Mesendoderm (in vitro differentiated cells): ENCODE results near the gene CSGALNACT2.
"Not testable (repeated sequence)": the region's sequence is repeated elsewhere in the genome, so short reads cannot be mapped to it uniquely, and the experiment has no call there.

Source experiments
- DNase-seq: peaks from one replicate; pipeline ENCODE4 v3.0.0; 2013
- H2AK5ac ChIP-seq: 2 replicates; pipeline ENCODE4 v1.6.1; 2013; ENCODE audit warnings: low read length, inconsistent platforms
- H2BK120ac ChIP-seq: 2 replicates; pipeline ENCODE4 v1.6.1; 2013; ENCODE audit warnings: low read depth, mild to moderate bottlenecking, low read length, moderate library complexity, mixed read lengths
- H2BK15ac ChIP-seq: replicated peaks from 2 replicates; pipeline ENCODE4 v1.6.1; 2013; ENCODE audit warnings: low read depth, mild to moderate bottlenecking, moderate library complexity
- H2BK5ac ChIP-seq: 2 replicates; pipeline ENCODE4 v1.6.1; 2013; ENCODE audit warnings: low read length, inconsistent platforms
- H3K18ac ChIP-seq: 2 replicates; pipeline ENCODE4 v1.6.1; 2013; ENCODE audit warnings: mild to moderate bottlenecking, low read length, mixed read lengths
- H3K23ac ChIP-seq: one replicate; pipeline ENCODE4 v1.6.1; 2013; ENCODE audit warnings: low read length
- H3K27ac ChIP-seq: 2 replicates; pipeline ENCODE4 v1.5.1; 2013; ENCODE audit warnings: low read depth, mild to moderate bottlenecking, inconsistent platforms, low read length, moderate library complexity
- H3K27me3 ChIP-seq: 2 replicates; pipeline ENCODE4 v1.6.1; 2013; ENCODE audit warnings: low read length, control low read depth, mild to moderate bottlenecking, inconsistent platforms; ENCODE audit not compliant: insufficient read depth, poor library complexity
- H3K36me3 ChIP-seq: 2 replicates; pipeline ENCODE4 v1.6.1; 2013; ENCODE audit warnings: low read length, inconsistent platforms; ENCODE audit not compliant: control insufficient read depth, insufficient read depth
- H3K4ac ChIP-seq: one replicate; pipeline ENCODE4 v1.6.1; 2013; ENCODE audit warnings: low read depth, mild to moderate bottlenecking, low read length, moderate library complexity
- H3K4me1 ChIP-seq: 2 replicates; pipeline ENCODE4 v1.6.1; 2013; ENCODE audit warnings: low read depth, low read length, inconsistent platforms; ENCODE audit not compliant: control insufficient read depth
- H3K4me2 ChIP-seq: 2 replicates; pipeline ENCODE4 v1.6.1; 2013; ENCODE audit warnings: low read length
- H3K4me3 ChIP-seq: 2 replicates; pipeline ENCODE4 v1.5.1; 2013; ENCODE audit warnings: mild to moderate bottlenecking, low read length
- H3K56ac ChIP-seq: one replicate; pipeline ENCODE4 v1.6.1; 2013; ENCODE audit warnings: low read length
- H3K79me1 ChIP-seq: 2 replicates; pipeline ENCODE4 v1.6.1; 2013; ENCODE audit warnings: low read length, inconsistent platforms
- H3K79me2 ChIP-seq: 2 replicates; pipeline ENCODE4 v1.6.1; 2013; ENCODE audit warnings: mild to moderate bottlenecking, low read length; ENCODE audit not compliant: control insufficient read depth, insufficient read depth
- H3K9ac ChIP-seq: 2 replicates; pipeline ENCODE4 v1.6.1; 2013; ENCODE audit warnings: low read length, inconsistent platforms
- H4K5ac ChIP-seq: one replicate; pipeline ENCODE4 v1.6.1; 2013; ENCODE audit warnings: low read length
- H4K8ac ChIP-seq: one replicate; pipeline ENCODE4 v1.6.1; 2013; ENCODE audit warnings: low read depth, mild to moderate bottlenecking, control low read depth, low read length, moderate library complexity
- WGBS: extraction: QIAGEN DNeasy Blood & Tissue Kit; methylation state at CpG from one replicate; pipeline ENCODE4 v1.1.7; 2013; ENCODE audit warnings: low lambda C conversion rate, missing lambda C conversion rate; ENCODE audit not compliant: insufficient coverage; ENCODE audit errors: extremely low coverage; 5-methylcytosine and 5-hydroxymethylcytosine counted together

Gene CSGALNACT2

GRCh38 chr10:43219848-43220247 lies 81.6 kb downstream of the CSGALNACT2 start:
- Histone ChIP-seq H2BK5ac (no peak overlapping the region), H3K56ac (no peak overlapping the region), H3K4me2 (no peak overlapping the region), H3K36me3 (no peaks in the 10 kb centered on the region), H3K4ac (no peak overlapping the region), H3K27ac (no peak overlapping the region), H3K4me3 (no peak overlapping the region), H3K79me2 (no peaks in the 10 kb centered on the region), H3K4me1 (peaks cover 3% of the 10 kb centered on the region), H3K9ac (no peak overlapping the region), H2BK15ac (no peak overlapping the region), H3K27me3 (no peaks in the 10 kb centered on the region), H4K8ac (no peak overlapping the region), H3K18ac (no peak overlapping the region), H3K23ac (no peak overlapping the region), H4K5ac (no peak overlapping the region), H2AK5ac (no peak overlapping the region), H2BK120ac (no peak overlapping the region), H3K79me1 (no peaks in the 10 kb centered on the region)
- DNase-seq: no peak
- no CpG with 5 or more reads among the region's 5 CpGs for WGBS

- H3K23ac ChIP-seq, H4K8ac ChIP-seq, H4K5ac ChIP-seq, DNase-seq, H3K56ac ChIP-seq, H2BK15ac ChIP-seq, H3K4me2 ChIP-seq, H2BK5ac ChIP-seq, H2BK120ac ChIP-seq, H3K9ac ChIP-seq, H3K36me3 ChIP-seq, H3K4me1 ChIP-seq, H3K4ac ChIP-seq, H3K27me3 ChIP-seq, H3K79me2 ChIP-seq, H3K79me1 ChIP-seq, H2AK5ac ChIP-seq, H3K18ac ChIP-seq, H3K4me3 ChIP-seq, H3K27ac ChIP-seq: not testable (repeated sequence)
- no CpG with 5 or more reads among the region's 6 CpGs for WGBS
Observed at GRCh38 chr10:43220251-43220650, 82.0 kb downstream of the CSGALNACT2 start.

DNA sequence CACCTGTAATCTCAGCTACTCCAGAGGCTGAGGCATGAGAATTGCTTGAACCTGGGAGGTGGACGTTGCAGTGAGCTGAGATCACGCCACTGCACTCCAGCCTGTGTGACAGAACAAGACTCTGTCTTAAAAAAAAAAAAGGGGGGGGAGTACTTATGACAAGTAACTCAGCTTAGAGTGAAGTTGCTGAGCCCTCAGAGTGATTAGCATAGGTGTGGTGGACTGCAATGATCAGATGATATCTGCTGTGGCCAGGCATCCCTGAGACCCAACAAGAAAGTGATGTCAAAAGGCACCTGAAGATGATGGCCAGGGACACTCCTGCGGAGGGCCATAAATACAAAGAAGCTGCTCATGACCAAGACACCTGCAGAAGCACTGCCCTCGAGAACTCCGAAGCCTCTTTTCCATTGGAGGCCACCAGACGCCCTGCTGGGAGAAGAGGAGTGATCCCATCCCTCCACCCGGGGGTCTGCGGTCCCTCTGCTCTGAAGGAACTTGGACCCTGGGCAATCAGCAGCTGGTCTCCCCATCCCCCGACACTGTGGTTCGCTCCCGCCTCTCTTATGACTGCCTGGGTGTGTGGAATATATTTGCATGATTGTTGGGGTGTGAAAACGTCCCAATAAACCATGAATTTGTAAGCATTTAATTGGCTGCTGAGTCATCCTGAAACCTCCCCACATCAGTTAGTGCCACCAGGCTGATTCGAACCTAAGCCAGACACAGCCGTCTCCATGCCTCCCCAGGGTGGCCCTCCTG lies 82.6 kb downstream of the CSGALNACT2 start:
- Histone ChIP-seq H2AK5ac (no peak overlapping the region), H3K27me3 (no peaks in the 10 kb centered on the region), H2BK15ac (no peak overlapping the region), H3K23ac (no peak overlapping the region), H3K27ac (no peak overlapping the region), H3K56ac (no peak overlapping the region), H3K9ac (no peak overlapping the region), H3K79me1 (no peaks in the 10 kb centered on the region), H3K36me3 (no peaks in the 10 kb centered on the region), H2BK5ac (no peak overlapping the region), H4K5ac (no peak overlapping the region), H3K4me1 (peaks cover 3% of the 10 kb centered on the region), H3K4ac (no peak overlapping the region), H3K4me3 (no peak overlapping the region), H3K4me2 (no peak overlapping the region), H4K8ac (no peak overlapping the region), H3K18ac (no peak overlapping the region), H3K79me2 (no peaks in the 10 kb centered on the region), H2BK120ac (no peak overlapping the region)
- WGBS: no CpG with 5 or more reads among the region's 14 CpGs
- no peak for DNase-seq

DNA sequence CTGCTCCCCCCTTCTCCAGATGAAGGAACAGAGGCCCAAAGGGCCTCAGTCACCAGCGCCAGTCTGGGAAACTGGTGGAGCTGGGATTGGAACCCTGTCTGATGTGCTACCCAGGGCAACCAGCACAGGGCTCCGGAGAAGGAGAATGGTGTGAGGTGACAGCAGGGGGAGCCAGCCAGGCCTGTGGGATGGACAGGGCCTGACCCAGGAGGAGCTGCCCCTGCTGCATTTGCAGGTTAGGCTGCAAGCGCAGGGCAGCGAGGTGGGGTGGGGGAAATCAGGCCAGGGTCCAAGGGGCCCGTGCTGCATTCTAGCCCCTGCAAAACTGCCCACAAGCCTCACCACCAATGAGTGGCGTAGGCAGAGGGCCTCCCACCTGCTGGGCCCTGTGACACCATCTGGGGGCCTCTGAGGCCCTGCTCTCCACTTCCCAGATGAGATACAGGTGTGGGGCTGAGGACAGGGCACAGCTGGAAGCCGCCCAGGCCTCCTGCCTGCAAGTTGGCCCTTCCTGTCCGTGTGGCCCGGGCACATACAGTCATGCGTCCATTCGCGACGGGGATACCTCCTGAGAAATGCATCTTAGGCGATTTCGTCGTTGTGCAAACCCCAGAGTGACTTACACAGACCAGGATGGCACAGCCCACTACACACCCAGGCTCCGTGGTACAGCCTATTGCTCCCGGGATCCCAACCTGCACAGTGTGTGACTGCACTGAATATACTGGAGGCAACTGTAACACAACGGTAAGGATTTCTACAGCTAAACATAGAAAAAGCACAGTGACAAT lies 83.4 kb downstream of the CSGALNACT2 start:
- WGBS: no CpG with 5 or more reads among the region's 19 CpGs
- Histone ChIP-seq H3K23ac (no peak overlapping the region), H3K36me3 (no peaks in the 10 kb centered on the region), H3K27ac (no peak overlapping the region), H2BK120ac (no peak overlapping the region), H4K8ac (no peak overlapping the region), H3K4ac (no peak overlapping the region), H2AK5ac (no peak overlapping the region), H3K27me3 (no peaks in the 10 kb centered on the region), H3K56ac (no peak overlapping the region), H4K5ac (no peak overlapping the region), H3K18ac (no peak overlapping the region), H3K9ac (no peak overlapping the region), H3K79me2 (no peaks in the 10 kb centered on the region), H3K4me1 (peaks cover 3% of the 10 kb centered on the region), H3K4me2 (no peak overlapping the region), H2BK15ac (no peak overlapping the region), H3K4me3 (no peak overlapping the region), H2BK5ac (no peak overlapping the region), H3K79me1 (no peaks in the 10 kb centered on the region)
- DNase-seq: peak; percentile 68

DNA sequence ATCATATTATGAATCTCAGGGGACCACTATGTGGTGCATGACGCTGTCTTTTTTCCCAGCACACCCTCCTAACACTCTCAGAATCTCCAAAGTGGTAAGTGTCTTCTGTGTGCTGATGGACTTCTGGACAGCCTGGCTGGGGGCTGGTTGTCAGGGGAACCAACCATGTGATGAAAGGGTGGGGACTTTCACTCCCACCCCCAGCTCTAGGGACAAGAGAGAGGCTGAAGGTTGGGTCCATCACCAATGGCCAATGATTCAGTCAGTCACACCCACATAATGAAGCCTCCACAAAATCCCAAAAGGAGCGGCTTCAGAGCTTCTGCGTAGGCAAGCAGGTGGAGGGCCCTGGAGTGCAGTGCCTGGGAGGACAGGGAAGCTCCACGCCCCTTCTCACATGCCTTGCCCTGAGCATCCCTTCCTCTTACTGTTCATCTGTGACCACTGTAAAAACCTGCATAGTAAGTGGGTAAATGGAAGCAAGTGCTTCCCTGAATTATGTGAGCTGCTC lies 84.0 kb downstream of the CSGALNACT2 start:
- no peak overlapping the region for H2BK15ac ChIP-seq
- no peak overlapping the region for H2BK5ac ChIP-seq
- no peak overlapping the region for H3K4me3 ChIP-seq
- no CpG with 5 or more reads among the region's 4 CpGs for whole genome bisulfite sequencing
- no peak overlapping the region for H2AK5ac ChIP-seq
- H4K8ac ChIP-seq: no peak overlapping the region
- no peak for DNase-seq
- H3K9ac ChIP-seq: no peak overlapping the region
- no peak overlapping the region for H3K4me2 ChIP-seq
- H4K5ac ChIP-seq: no peak overlapping the region
- H3K27me3 ChIP-seq: no peaks in the 10 kb centered on the region
- no peak overlapping the region for H3K27ac ChIP-seq
- H3K23ac ChIP-seq: no peak overlapping the region
- peaks cover 3% of the 10 kb centered on the region for H3K4me1 ChIP-seq
- no peak overlapping the region for H3K18ac ChIP-seq
- no peaks in the 10 kb centered on the region for H3K79me2 ChIP-seq
- H3K79me1 ChIP-seq: no peaks in the 10 kb centered on the region
- H3K36me3 ChIP-seq: no peaks in the 10 kb centered on the region
- H3K4ac ChIP-seq: no peak overlapping the region
- no peak overlapping the region for H3K56ac ChIP-seq
- H2BK120ac ChIP-seq: no peak overlapping the region
